ENCODE data around the gene MBD5. TPM values are rescaled to one million over a fixed set of nuclear protein-coding genes. Genes with fewer than 3 reads are reported as not detected.

Gene MBD5
- polyA plus RNA-seq, 2 of the 4 experiments (the other 2 are of a cell fraction) = 5.4 to 24.1 TPM

- Histone ChIP-seq H3K27ac (no peak overlapping the region), H3K4me3 (no peak overlapping the region), H3K4me2 (no peak overlapping the region), H3K4me1 (no peaks in the 10 kb centered on the region), H3K9me3 (no peaks in the 10 kb centered on the region)
- WGBS (ENCODE audit: missing lambda C conversion rate) = 94% methylated on average over 1 of the region's 1 CpG
- CTCF ChIA-PET = interaction anchor here (1.5 kb wide), 1 partner anchor 134 kb away, joined by 3 read pairs; no protein-coding TSS in a partner anchor
- TF ChIP-seq ZC3H11A (IDR thresholded peaks at IDR 0.05) (no peak), RNF2 (IDR thresholded peaks at IDR 0.05; ENCODE audit: borderline replicate concordance, low read depth) (no peak), PHF8 (IDR thresholded peaks at IDR 0.05; ENCODE audit: borderline replicate concordance, low read depth) (no peak), HES2 (IDR thresholded peaks at IDR 0.05) (no peak), POLR2A (IDR thresholded peaks at IDR 0.05; ENCODE audit: low read length) (no peak), ESRRA (IDR thresholded peaks at IDR 0.05; ENCODE audit: borderline replicate concordance, low read length) (no peak), USF2 (IDR thresholded peaks at IDR 0.05) (no peak), MAX (IDR thresholded peaks at IDR 0.05) (no peak), CTCF (IDR thresholded peaks at IDR 0.05) (no peak)
- ATAC-seq (no peak), DNase-seq (ENCODE audit: low read depth in 1 of 2, low spot score in 1 of 2) (no peak), FAIRE-seq (no peak)
- POLR2A ChIA-PET = no interaction called here
These were observed 46.9 kb downstream of the MBD5 start for GRCh38 chr2:148067801-148068200.

- ChIA-PET POLR2A (no interaction called here), CTCF (no interaction called here)
- TF ChIP-seq CTCF (IDR thresholded peaks at IDR 0.05) = no peak
- no peak for TF ChIP-seq TP53 (CRISPR knock-in tag; IDR thresholded peaks at IDR 0.05)
- TF ChIP-seq JUN (IDR thresholded peaks at IDR 0.05) = no peak
- TF ChIP-seq MAZ (IDR thresholded peaks at IDR 0.05; ENCODE audit: borderline replicate concordance, low read depth, low read length) = no peak
- no peak for TF ChIP-seq ATOH8 (CRISPR knock-in tag; IDR thresholded peaks at IDR 0.05; ENCODE audit: low read depth)
- no peak for TF ChIP-seq E2F6 (IDR thresholded peaks at IDR 0.05; ENCODE audit: borderline replicate concordance, low read depth)
- TF ChIP-seq EHF (CRISPR knock-in tag; IDR thresholded peaks at IDR 0.05) = no peak
- TF ChIP-seq RARB (CRISPR knock-in tag; IDR thresholded peaks at IDR 0.05) = no peak
- TF ChIP-seq JUNB (IDR thresholded peaks at IDR 0.05) = no peak
- no peak for TF ChIP-seq POLR2AphosphoS2 (conservative IDR thresholded peaks at IDR 0.05; ENCODE audit: low read length)
- no peak for TF ChIP-seq NPAS2 (CRISPR knock-in tag; IDR thresholded peaks at IDR 0.05; ENCODE audit: borderline replicate concordance)
- TF ChIP-seq HMGXB4 (CRISPR knock-in tag; IDR thresholded peaks at IDR 0.05; ENCODE audit: borderline replicate concordance) = no peak
- no peak for TF ChIP-seq BCL3 (IDR thresholded peaks at IDR 0.05)
- no peak for TF ChIP-seq NR3C1 (IDR thresholded peaks at IDR 0.05)
- no peak for TF ChIP-seq EHMT2 (IDR thresholded peaks at IDR 0.05; ENCODE audit: low read depth)
- TF ChIP-seq EP300 (IDR thresholded peaks at IDR 0.05) = no peak
- TF ChIP-seq ESRRA (IDR thresholded peaks at IDR 0.05; ENCODE audit: borderline replicate concordance, low read length) = no peak
- TF ChIP-seq FOXS1 (CRISPR knock-in tag; IDR thresholded peaks at IDR 0.05) = no peak
- ATAC-seq (no peak), FAIRE-seq (no peak), DNase-seq (ENCODE audit: low read depth in 1 of 2, low spot score in 1 of 2) (no peak)
- no peak overlapping the region for H3K4me3 ChIP-seq
- WGBS (ENCODE audit: missing lambda C conversion rate) = 91% methylated on average over 4 of the region's 4 CpGs
- H3K4me2 ChIP-seq = no peak overlapping the region
- no peak overlapping the region for H3K27ac ChIP-seq
- no peaks in the 10 kb centered on the region for H3K9me3 ChIP-seq
- H3K4me1 ChIP-seq = no peaks in the 10 kb centered on the region
These were observed 50.5 kb downstream of the MBD5 start for GRCh38 chr2:148071351-148071750.

All from A549 (cell line).